Muscle of back (tissue), 13 donors: ENCODE results near the gene NEUROD6. TPM values are rescaled to one million over a fixed set of nuclear protein-coding genes. Genes with fewer than 3 reads are reported as not detected.

Experiments
- DNase-seq, 3 donors: peaks; one replicate each; pipeline versions ENCODE4 v3.0.0 to v3.0.0-alpha.2; 2013
- long read RNA-seq, 9 donors: transcript quantifications; one replicate each; lab custom pipeline, GENCODE V29; 2026
- polyA plus RNA-seq, 10 donors: library from polyadenylated mRNA; unstranded; fragments of 120-200 nt; gene quantifications; one replicate each; pipeline ENCODE4 v1.2.1, GENCODE V29; 2013; ENCODE audit not compliant: insufficient read length in 10 of 10

Gene NEUROD6
- under 1 TPM in 7 of 10 donors, not detected in 3; 0.07 to 0.38 (median 0.12) TPM for polyA plus RNA-seq
- long read RNA-seq, donor 1 = 0 reads
- long read RNA-seq, donor 2 = 0 reads
- long read RNA-seq, donor 3 = 0 reads
- long read RNA-seq, donor 4 = 0 reads
- long read RNA-seq, donor 5 = 0 reads
- long read RNA-seq, donor 6 = 0 reads
- long read RNA-seq, donor 7 = 0 reads
- long read RNA-seq, donor 8 = 0 reads
- long read RNA-seq, donor 9, partial matches to known transcripts = 0 of 1 reads
- long read RNA-seq, donor 9, other reads (novel, unspliced or antisense) = 0 of 1 reads

DNA sequence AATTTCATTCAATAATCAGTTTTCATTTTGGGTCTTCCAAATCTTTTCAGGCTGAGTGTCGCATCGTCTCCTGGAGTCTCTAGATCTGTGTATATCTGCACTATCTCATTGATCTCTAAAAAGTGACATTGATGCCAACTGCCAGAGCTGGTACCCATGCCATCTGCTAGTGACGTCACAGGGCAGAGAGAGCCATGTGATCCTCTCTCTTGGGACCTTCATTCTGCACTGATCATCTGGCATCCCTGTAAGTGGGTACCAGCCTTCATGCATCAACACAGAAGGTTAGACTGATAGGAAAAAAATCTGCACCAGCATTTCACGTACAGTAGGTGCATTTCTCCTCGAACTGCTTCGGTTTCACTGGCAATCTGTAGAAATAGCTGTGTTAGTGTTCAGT, at the start of gene NEUROD6:
TSS of gene NEUROD6 (minus strand) at position 124 of the 400 bp plus-strand sequence. CDS start 1,458 bp downstream, outside the sequence.
- DNase-seq = no peak

DNA sequence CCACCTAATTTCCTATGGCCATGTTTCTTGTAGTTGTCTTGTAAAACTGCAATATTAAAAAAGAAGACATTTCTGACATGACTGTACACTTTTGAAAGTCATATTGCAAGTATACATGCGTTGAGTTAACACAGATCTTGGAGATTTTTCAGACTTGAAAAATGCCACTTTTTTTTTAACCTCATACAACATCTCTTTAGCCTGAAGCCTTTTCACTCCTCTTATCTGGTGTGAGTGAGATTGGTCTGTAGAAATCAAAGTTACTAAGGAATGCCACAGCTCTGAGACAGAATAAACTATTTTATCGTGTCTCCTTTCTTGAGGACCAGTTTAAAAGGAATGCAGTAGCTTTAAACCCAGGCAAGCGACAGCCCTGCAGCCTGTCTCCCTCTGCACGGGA, 43.9 kb upstream of the NEUROD6 start:
- DNase-seq = no peak

DNA sequence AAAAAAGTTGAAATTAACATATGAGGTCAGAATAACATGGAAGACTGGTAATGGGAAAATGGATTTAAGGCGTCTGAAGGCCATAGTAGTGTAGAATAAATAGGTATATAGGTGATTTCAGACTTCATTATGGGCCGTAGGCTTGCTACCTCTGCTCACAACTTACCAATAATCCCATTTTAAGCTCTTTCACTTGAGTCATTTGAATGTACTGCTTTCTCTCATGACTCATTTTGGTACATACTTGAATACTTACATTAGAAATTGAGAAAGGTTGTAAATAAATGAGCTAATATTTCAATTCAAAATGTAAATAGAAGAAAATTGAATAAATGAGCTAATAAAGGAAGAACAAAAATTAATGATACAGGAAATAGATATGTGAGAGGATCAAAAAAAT, 42.2 kb upstream of the NEUROD6 start:
- DNase-seq = no peak

DNA sequence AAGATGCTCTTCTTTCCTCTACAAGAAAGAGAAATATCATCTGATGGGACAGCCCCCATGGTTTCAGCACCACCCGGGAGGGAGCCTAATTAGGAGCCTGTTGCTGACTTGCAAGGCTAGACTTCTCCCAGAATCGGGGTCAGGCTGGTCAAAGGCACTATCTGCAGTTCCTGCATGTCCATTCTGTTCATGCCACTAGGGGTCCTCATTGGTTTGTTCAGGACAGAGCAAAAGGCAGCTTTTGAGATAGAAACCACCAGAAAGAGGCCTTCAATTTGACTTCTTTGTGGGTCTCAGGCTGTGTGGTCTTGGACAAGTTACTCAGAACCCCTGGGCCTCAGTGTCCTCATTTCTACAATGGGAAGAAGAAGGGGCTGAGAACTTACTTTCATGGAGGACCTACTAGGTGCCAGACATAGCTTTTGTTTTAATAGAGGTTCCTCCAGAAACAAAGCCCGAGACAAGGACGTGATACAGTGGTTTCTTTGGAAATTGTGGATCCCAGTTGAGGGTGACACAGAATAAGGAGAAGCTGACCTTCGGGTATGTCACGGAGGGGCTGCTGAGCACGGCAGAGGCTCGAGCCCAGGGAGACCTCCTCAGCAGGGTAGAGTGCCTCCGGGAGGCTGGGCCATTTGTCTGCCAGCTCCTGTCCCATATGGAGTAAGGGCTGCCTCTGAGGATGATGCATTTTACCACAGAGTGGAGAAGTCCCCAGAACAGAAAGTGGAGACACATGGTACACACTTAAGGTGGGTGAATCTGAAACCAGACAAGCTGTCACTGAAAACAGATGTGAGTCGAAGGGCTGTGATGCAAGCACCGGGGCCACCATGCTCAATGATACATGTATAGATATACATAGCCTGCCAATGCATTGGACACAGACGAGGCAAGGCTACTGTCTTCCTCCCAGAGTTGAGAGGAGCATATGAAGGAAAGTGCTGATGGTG, 33.1 kb upstream of the NEUROD6 start:
- peak; percentile 47 to 73 (median 61) for DNase-seq

DNA sequence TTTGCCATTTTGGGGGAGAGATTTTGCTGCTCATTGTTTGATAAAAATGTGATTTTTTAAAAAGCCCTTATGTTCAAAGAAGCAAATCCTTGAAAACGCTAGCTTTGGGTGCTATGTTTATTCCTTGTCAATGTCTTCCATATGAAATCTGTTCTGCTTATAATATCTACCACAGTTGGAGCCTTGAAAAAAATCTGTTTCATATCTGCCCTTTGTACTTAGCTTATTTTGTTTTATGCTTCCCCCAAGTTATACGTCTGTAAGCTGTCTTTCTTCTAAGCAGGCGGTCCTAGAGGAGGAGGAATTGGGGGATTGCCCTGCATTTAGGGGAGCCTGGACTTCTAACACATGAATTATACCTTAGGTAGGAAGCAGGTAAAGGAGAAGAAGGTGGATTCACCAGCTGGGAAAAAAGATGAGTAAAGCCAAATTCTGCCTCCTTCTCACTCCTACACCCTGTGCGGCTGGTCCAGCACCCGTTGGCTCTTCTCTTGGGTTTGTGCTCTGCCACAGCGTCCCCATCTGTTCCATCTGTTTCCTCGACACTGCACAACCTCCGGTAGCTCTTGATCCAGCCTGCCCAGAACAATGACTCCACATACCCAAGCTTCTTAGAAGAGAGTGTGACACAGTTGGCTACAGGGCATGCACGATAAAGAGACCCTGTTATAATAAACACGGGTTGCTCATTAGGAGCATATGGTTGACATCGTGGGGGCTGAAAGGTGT, 31.9 kb upstream of the NEUROD6 start:
- DNase-seq = no peak

DNA sequence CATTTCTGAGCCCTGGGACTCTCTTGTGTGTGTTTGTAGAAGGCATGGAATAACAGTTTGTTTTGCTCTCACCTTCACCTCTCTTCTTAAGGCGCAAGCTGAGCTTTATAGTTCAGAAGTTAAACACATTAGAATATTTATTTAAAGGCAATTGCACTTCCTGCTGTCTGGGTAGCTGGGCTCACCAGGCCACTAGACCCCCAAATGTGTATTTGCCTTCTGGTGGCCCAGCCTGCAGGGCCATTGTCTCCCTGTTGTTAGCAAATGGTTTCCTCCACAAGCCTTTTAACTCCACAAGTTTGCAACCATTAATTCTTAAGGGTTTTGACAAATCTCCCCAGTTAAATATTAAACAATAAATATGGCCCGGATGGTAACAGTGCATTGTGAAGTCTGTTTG, 31.1 kb upstream of the NEUROD6 start:
- no peak for DNase-seq

DNA sequence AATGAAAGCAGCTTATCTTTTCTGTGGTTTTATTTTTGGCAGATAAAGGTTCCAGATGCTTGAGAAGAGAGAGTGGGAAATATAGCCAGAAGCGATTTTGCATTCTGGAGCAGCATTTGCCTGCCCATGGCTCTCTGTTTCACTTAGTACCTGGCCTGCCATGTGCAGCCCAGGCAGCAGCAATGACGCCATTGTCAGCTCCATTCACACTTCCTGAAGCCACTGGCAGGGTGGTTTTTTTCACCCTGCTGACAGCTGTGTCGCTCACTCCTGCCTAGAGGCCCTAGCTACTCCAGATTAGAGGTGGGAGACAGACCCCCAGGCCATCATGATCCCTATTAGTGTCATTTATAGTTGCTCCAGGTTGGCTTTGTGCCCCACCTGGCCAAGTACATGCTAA, 30.1 kb upstream of the NEUROD6 start:
- DNase-seq = no peak

DNA sequence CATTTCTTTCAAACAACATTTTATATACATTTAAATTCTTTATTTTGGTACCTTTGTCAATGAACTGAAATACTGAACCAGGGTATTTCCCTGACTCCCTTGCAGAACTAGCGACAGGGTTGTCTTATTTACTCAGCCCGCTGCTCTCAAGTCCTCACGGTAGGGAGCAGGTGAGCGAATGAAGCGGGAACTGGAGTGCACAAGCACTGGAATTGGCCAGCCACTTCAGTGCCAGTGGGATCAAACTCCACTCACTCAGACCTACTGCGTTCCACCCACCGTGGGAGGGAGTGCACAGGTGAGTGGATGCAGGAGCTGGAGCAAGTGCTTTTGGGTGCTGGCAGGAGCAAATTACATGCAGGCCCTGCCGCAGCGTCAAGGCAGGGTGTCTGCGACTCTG, 28.1 kb upstream of the NEUROD6 start:
- DNase-seq = no peak

DNA sequence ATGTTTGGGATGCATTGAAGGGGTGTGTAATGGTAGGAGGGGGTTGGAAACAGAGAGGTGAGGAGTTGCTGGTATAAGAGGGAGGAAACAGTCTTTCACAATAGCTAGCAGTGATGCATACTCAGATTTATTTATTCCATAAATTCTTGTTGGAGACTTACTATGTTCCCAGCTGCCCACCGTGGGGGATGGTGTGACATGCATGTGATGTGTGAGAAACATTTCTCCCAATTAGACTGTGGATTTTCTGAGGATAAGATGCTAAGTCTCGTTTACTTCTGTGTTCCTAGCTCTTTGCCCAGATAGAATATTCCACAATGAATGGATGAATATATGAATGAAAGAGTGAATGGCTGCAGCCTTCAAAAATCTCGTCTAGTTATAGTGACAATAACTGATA, 23.0 kb upstream of the NEUROD6 start:
- DNase-seq = no peak

DNA sequence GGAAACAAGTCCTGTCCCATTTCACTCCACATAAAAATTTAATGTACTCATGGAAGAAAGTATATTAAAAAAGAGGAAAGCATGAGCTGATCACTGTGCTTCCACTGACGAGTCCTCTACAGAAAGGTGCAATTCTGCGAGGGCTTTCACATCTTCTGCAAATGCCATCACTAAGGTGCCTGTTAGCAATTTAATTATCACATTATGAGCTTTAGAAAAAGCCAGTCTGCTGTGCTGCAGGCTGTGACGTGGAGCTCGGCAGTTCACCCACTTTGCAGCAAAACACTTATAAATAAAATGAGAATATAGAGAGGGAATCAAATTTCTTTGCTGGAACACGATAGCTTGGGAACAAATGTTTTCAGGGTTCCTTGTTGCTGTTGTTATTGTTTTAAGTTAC, 22.5 kb upstream of the NEUROD6 start:
- DNase-seq = peak in 1 of 3 donors; percentile 11

DNA sequence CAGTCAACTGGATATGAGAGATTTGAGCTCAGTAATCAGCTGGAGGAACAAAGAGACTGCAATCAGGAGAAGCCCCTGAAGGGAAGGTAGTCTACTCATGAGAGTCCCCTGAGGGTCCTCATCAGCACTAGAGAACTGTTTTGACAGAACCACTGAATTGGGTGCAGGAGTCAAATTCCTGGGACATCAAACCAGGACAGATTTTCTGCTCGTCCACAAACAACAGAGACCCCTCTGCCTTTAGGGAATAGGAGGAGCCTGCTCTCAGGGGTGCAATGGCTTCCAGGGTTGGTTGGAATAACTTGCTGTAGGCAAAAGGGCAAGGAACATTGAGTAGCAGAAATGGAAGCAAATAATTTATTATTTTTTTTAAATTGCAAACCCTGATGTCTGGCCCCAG, 21.9 kb upstream of the NEUROD6 start:
- DNase-seq = no peak

DNA sequence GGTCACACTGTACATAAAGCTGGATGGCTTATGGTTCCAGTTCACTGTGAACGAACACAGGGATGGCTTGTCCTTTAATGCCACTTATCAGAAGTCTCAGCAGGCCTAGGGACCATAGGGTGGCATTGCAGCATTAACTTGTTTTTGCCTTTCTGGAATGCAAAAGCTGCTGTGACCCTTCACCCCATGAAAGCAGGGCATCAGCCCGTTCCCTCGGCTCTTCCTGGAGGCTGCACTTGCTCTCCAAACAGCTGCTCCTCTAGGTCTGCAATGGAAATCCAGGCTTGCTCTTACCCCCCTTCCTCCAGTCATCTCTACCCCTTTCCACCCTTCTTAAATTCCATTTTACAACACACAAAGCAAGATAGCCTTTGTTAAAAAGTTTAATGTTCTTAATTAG, 17.9 kb upstream of the NEUROD6 start:
- DNase-seq = no peak

DNA sequence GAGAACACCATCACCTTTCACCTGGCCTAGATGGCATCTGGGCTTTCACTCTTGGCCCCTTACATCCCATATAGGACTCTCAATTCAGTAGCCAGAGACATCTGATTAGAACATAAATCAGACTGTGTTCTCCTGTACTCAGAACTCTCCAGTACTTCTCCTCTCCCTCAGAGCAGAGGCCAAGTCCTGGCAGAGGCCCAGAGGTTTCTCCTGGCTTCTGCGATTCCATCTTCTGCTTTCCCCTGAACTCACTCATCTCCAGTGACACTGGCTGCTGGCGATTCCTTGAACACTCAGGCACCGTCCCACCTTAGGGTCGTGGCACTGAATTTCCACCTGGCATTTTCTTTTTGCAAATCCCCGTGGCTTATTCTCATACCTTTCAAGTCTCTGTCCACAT, 4.9 kb upstream of the NEUROD6 start:
- peak in 2 of 3 donors; percentile 27 to 50 for DNase-seq

DNA sequence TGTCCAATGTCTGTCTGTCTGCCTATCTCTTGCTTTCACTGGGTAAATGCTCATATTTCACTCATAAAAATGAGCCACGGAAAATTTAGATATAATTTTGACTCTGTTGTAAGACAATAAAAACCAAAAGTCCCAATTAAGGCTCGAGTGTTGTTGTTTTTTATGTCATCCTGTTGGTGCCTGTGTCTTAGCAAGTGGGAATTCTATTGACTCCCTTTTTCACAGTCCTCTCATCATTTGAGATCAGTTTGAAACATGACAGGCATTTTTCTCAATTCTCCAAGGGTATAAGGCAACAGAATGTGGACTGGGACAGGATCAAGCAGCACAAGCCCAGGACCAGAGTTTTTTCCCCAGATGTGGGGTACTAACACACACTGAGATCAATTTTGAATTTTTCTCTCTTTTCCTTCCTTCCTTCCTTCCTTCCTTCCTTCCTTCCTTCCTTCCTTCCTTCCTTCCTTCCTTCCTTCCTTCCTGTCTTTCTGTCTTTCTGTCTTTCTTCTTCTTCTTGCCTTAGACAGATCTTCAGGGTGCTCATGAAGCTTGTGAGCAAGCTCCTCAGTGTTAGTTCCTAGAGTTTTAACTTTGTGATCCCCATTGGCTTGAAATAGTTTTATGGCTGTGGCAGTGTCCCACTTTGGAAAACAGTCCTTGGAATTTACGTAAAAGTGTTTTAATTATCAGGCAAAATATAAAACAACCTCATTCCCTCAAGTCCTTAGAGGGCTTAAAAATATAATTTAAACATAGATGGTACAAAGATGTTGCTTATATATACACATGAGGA, 3.2 kb upstream of the NEUROD6 start:
- no peak for DNase-seq

DNA sequence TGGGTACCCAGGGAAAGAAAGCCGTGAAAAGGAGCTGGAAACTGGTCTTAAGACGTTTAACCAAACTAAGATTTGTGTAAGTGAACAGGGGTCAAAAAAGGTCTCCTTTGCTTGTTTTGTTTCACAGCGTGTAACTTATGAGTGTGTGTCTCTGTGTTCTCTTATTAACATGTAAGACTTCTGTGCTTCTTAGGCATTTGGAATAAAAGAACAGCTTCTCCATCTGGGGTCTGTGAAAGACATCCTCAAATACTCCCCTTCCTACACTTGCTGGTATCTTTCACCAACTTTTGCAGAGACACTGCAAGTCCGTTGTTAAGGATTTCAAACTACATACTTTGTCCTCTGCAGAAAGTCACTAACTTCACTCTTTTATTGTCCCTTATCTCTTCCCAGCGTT, 615 bp upstream of the NEUROD6 start:
- DNase-seq = no peak

DNA sequence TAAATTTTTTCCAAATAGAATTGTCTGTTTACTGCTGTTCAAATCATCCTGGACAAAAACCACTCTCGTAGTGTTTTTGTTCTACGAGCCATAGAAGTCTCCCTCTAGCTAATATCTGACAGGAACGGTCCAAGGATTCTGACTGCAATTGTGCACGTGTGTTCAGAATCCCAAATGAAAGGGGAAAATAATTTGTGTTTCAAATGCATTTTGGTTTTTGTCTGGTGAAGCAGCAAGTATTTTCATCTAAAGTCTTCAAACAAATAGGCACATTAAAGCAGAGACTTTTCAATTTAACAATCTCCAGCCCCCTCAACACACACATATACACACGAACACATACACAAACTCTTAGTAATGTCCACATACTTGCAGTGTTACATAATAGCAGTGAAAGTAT, 475 bp downstream of the NEUROD6 start:
- peak in 1 of 3 donors; percentile 25 for DNase-seq

DNA sequence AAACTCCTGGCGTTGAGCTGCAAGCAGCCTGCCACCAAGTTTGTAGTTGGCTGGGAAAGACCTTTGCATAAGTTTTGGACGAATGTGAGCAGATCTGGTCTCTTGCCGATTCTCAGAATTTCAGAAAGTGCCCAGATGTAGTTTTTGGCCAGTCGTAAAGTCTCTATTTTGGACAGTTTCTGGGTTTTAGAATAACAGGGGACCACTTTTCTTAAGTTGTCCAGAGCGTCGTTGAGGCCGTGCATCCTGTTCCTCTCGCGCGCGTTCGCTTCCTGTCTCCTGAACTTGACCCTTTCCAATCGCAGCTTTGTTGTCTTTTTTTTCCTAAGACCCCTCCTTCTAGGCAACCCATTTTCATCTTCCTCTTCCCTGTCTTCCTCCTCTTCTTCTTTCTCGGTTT, 1.8 kb downstream of the NEUROD6 start:
- DNase-seq = peak in 2 of 3 donors; percentile 16 to 63

DNA sequence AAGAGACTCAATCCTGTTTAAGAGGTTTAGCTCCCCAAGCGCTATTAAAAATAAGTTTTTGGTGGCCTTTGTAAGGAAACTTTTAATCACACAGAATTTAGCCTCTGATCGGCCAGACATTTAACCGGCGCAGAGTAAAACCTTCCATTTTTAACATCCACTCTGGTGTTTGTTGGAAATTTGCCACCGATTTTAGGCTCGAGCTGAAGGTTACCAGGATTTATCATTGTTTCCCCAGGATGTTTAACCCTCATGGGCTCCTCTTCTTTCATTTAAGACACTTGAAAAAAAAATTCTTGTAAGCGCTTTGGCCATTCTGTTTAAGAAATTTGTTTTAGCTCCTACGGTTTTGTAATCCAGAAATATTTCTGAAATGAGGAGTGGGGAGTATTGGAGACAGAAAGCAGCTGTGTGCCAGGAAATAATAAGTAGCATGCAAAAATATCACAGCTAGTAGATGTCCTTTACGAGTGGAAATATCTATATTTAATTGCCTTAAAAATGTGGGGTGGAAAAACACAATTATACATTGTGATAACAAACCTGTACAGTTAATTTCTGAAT, 3.4 kb downstream of the NEUROD6 start:
- DNase-seq = peak in 2 of 3 donors; percentile 26 to 58

DNA sequence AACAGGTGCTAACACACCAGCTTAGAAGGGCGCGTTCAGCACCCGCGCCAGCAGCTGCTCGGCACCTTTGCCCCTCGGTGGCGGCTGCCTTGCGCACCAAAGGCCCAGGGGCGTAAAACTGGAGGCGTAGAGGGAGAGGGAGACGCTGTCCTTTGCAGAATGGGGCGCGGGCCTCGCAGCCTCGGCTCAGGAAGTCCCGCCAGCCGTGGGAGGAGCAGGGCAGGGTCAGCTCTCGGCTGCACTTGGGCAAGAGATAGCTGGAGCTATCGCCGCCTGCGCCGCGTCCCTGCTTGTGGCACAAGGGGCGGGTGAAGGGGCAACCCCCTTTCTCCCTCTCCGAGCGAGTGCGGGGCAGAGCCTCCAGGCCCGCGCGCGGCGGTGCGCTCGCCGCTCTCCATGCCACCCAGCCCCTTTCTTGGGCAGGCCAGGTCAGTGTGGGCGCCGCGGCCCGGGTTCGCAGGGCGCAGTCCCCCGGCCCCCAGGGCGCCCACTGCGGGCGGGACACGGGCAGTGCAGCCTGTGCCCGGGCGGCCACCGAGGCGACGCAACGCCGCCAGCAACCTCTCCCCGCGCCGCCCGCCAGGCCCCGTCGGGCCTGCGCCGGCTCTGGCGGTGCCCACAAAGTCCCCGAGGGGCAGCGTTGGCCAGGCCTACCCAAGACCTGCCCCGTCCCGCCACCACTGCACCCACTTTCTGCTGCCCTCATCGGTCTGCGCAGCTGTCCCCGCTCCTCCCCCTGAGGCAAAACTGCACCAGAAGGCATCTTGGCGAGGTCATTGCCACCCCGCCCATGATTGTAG, 4.1 kb downstream of the NEUROD6 start:
- peak in 1 of 3 donors; percentile 62 for DNase-seq

DNA sequence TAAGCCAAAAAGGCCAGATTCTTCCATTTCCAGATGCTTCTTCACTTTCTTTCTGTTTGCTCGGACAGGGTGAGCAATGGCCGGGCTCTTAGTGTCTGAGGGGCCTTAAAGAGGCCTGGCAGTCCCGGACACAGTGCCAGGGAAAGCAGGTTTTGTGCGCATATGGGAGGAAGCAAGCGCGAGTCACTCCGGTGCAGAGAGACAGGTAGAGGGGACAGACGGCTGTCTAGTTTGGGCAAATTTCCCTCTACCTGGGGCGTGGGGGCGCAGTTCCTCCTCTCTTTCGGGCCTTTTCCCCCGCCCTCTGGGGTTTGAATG, 4.7 kb downstream of the NEUROD6 start:
- DNase-seq = peak in 1 of 3 donors; percentile 30
